IMR-90 (cell line): ENCODE results near the gene SLC38A1.

Source experiments
- CHD1 ChIP-seq: IDR thresholded peaks from 2 replicates; pipeline ENCODE4 v1.6.1; 2012; ENCODE audit warnings: low read depth, low read length, improper control_type of control experiment
- CTCF ChIP-seq: conservative IDR thresholded peaks from 2 replicates; pipeline ENCODE4 v1.5.1; 2012; ENCODE audit warnings: mild to moderate bottlenecking, low read depth, low read length, improper control_type of control experiment
- MAFK ChIP-seq: IDR thresholded peaks from 2 replicates; pipeline ENCODE4 v1.6.1; 2012; ENCODE audit warnings: low read depth, low read length, improper control_type of control experiment
- MXI1 ChIP-seq: IDR thresholded peaks from 2 replicates; pipeline ENCODE4 v1.6.1; 2012; ENCODE audit warnings: low read depth, mild to moderate bottlenecking, low read length, moderate library complexity, borderline replicate concordance
- NFE2L2 ChIP-seq: fragments of 150-350 bp; IDR thresholded peaks from 2 replicates; pipeline ENCODE4 v1.6.1; 2016; ENCODE audit warnings: low read depth, mild to moderate bottlenecking, low read length
- POLR2A ChIP-seq: IDR thresholded peaks from 2 replicates; pipeline ENCODE4 v1.6.1; 2012; ENCODE audit warnings: mild to moderate bottlenecking, low read depth, low read length
- RAD21 ChIP-seq: IDR thresholded peaks from 2 replicates; pipeline ENCODE4 v1.6.1; 2012; ENCODE audit warnings: low read length, improper control_type of control experiment
- RCOR1 ChIP-seq: IDR thresholded peaks from 2 replicates; pipeline ENCODE4 v1.6.1; 2012; ENCODE audit warnings: mild to moderate bottlenecking, low read length, improper control_type of control experiment; ENCODE audit not compliant: insufficient replicate concordance
- SMC3 ChIP-seq: fragments of 150-350 bp; IDR thresholded peaks from 2 replicates; pipeline ENCODE4 v1.6.1; 2016; ENCODE audit warnings: low read depth, mild to moderate bottlenecking, antibody characterized with exemption, low read length, moderate library complexity
- TF ChIP-seq, protein P1 (sequence below): fragments of 150-350 bp; IDR thresholded peaks from 2 replicates; pipeline ENCODE4 v1.6.1; 2017; ENCODE audit warnings: mild to moderate bottlenecking, antibody characterized with exemption, low read length, low read depth

DNA sequence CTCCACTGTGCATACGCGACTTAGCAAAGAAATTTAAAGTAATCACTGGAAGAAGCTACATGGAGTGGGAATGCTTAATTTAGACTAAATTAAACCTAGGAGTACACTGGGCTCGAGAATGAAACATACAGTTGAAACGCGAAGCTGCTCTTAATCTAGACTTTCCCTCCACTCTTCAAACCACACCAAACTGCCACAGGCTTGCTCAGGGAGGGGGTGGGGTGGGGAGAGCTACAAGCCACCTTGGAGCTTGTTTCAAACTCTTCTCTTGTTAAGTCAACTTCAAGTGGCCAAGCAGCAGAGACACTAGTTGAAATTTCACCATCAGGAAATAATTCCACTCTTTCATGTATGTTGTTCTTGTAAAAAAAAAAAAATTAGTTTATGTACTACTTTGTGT is 69.9 kb downstream of the SLC38A1 start:
- no peak for TF ChIP-seq CTCF
- no peak for TF ChIP-seq POLR2A
- TF ChIP-seq MXI1, result no peak
- TF ChIP-seq RAD21, result no peak
- no peak for TF ChIP-seq SMC3
- TF ChIP-seq, protein P1, sequence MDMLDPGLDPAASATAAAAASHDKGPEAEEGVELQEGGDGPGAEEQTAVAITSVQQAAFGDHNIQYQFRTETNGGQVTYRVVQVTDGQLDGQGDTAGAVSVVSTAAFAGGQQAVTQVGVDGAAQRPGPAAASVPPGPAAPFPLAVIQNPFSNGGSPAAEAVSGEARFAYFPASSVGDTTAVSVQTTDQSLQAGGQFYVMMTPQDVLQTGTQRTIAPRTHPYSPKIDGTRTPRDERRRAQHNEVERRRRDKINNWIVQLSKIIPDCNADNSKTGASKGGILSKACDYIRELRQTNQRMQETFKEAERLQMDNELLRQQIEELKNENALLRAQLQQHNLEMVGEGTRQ, result no peak
- no peak for TF ChIP-seq RCOR1
- TF ChIP-seq MAFK, result no peak
- no peak for TF ChIP-seq NFE2L2
- TF ChIP-seq CHD1, result no peak
